ENCODE results near the gene COL5A1. TPM values are rescaled to one million over a fixed set of nuclear protein-coding genes. Genes with fewer than 3 reads are reported as not detected.
A peak's percentile ranks its signal among the peaks of the same experiment; 100 is the strongest.

Gene COL5A1
- total and polyA plus RNA-seq, 2 experiments from 2014 or later, result 211 to 812 TPM

- Histone ChIP-seq H3K9ac (no peak overlapping the region), H3K4me3 (no peak overlapping the region), H3K9me3 (ENCODE audit: low read depth) (no peaks in the 10 kb centered on the region), H3K79me2 (ENCODE audit: insufficient read depth) (no peaks in the 10 kb centered on the region), H3K27ac (no peak overlapping the region), H4K20me1 (ENCODE audit: insufficient read depth) (no peaks in the 10 kb centered on the region), H2AFZ (no peak overlapping the region), H3K4me2 (ENCODE audit: unreplicated experiment) (no peak overlapping the region), H3K9me2 (ENCODE audit: insufficient read depth) (no peaks in the 10 kb centered on the region), H3K36me3 (ENCODE audit: low read depth) (no peaks in the 10 kb centered on the region), H3K27me3 (replicated peaks; ENCODE audit: insufficient read depth) (no peaks in the 10 kb centered on the region), H3K4me1 (ENCODE audit: insufficient read depth) (peaks cover 28% of the 10 kb centered on the region), H3F3A (ENCODE audit: insufficient read depth) (peaks cover 32% of the 10 kb centered on the region)
- WGBS, 2 experiments (ENCODE audit: low coverage in 1 of 2, low lambda C conversion rate in 2 of 2, missing lambda C conversion rate in 2 of 2), result 84 to 87% methylated on average over 18 to 19 of the region's 19 CpGs
- DNase-seq, result no peak
- no peak for TF ChIP-seq EZH2 (IDR thresholded peaks at IDR 0.05; ENCODE audit: insufficient read depth, poor library complexity, severe bottlenecking)
- in situ Hi-C loops (cut with MboI), result no loop called here
Measured at GRCh38 chr9:134619983-134620661, 21.5 kb upstream of the COL5A1 start.

- Histone ChIP-seq H3K4me1 (ENCODE audit: insufficient read depth) (peaks cover 37% of the 10 kb centered on the region), H3K9ac (no peak overlapping the region), H3K4me3 (no peak overlapping the region), H3K36me3 (ENCODE audit: low read depth) (no peaks in the 10 kb centered on the region), H3K9me2 (ENCODE audit: insufficient read depth) (no peaks in the 10 kb centered on the region), H3K27ac (no peak overlapping the region), H3K79me2 (ENCODE audit: insufficient read depth) (no peaks in the 10 kb centered on the region), H4K20me1 (ENCODE audit: insufficient read depth) (no peaks in the 10 kb centered on the region), H3K4me2 (ENCODE audit: unreplicated experiment) (no peak overlapping the region), H3K27me3 (replicated peaks; ENCODE audit: insufficient read depth) (no peaks in the 10 kb centered on the region), H3K9me3 (ENCODE audit: low read depth) (no peaks in the 10 kb centered on the region), H2AFZ (no peak overlapping the region), H3F3A (ENCODE audit: insufficient read depth) (peaks cover 40% of the 10 kb centered on the region)
- DNase-seq, result no peak
- WGBS, 2 experiments (ENCODE audit: low coverage in 1 of 2, low lambda C conversion rate in 2 of 2, missing lambda C conversion rate in 2 of 2), result 91 to 92% methylated on average over 19 to 21 of the region's 21 CpGs
- in situ Hi-C loops (cut with MboI), result no loop called here
- no peak for TF ChIP-seq EZH2 (IDR thresholded peaks at IDR 0.05; ENCODE audit: insufficient read depth, poor library complexity, severe bottlenecking)
- TF ChIP-seq EZH2phosphoT487 (IDR thresholded peaks at IDR 0.05; ENCODE audit: insufficient read depth, low read depth), result no peak
Measured at GRCh38 chr9:134620751-134621557, 20.6 kb upstream of the COL5A1 start.

- Histone ChIP-seq H4K20me1 (ENCODE audit: insufficient read depth) (no peaks in the 10 kb centered on the region), H3K4me3 (no peak overlapping the region), H3K79me2 (ENCODE audit: insufficient read depth) (no peaks in the 10 kb centered on the region), H3K9me2 (ENCODE audit: insufficient read depth) (no peaks in the 10 kb centered on the region), H3F3A (ENCODE audit: insufficient read depth) (peaks cover 44% of the 10 kb centered on the region), H3K9me3 (ENCODE audit: low read depth) (no peaks in the 10 kb centered on the region), H2AFZ (no peak overlapping the region), H3K4me2 (ENCODE audit: unreplicated experiment) (no peak overlapping the region), H3K27ac (no peak overlapping the region), H3K9ac (no peak overlapping the region), H3K27me3 (replicated peaks; ENCODE audit: insufficient read depth) (no peaks in the 10 kb centered on the region), H3K4me1 (ENCODE audit: insufficient read depth) (peaks cover 44% of the 10 kb centered on the region), H3K36me3 (ENCODE audit: low read depth) (no peaks in the 10 kb centered on the region)
- no peak for DNase-seq
- TF ChIP-seq EZH2 (IDR thresholded peaks at IDR 0.05; ENCODE audit: insufficient read depth, poor library complexity, severe bottlenecking) (no peak), EZH2phosphoT487 (IDR thresholded peaks at IDR 0.05; ENCODE audit: insufficient read depth, low read depth) (no peak)
- 85 to 89% methylated on average over 12 of the region's 12 CpGs for WGBS, 2 experiments (ENCODE audit: low coverage in 1 of 2, low lambda C conversion rate in 2 of 2, missing lambda C conversion rate in 2 of 2)
- in situ Hi-C loops (cut with MboI), result no loop called here
Measured at GRCh38 chr9:134621558-134622110, 20.0 kb upstream of the COL5A1 start.

GRCh38 chr9:134622896-134623257 is 18.7 kb upstream of the COL5A1 start:
- WGBS, 2 experiments (ENCODE audit: low coverage in 1 of 2, low lambda C conversion rate in 2 of 2, missing lambda C conversion rate in 2 of 2), result 8 to 13% methylated on average over 6 of the region's 6 CpGs
- H3K4me2 ChIP-seq (ENCODE audit: unreplicated experiment), result peak overlapping the region; percentile 59
- no peaks in the 10 kb centered on the region for H3K9me2 ChIP-seq (ENCODE audit: insufficient read depth)
- no peaks in the 10 kb centered on the region for H3K36me3 ChIP-seq (ENCODE audit: low read depth)
- H3K27me3 ChIP-seq (replicated peaks; ENCODE audit: insufficient read depth), result no peaks in the 10 kb centered on the region
- H2AFZ ChIP-seq, result peak overlapping the region; percentile 67
- no peaks in the 10 kb centered on the region for H3K9me3 ChIP-seq (ENCODE audit: low read depth)
- H3K4me3 ChIP-seq, result peak overlapping the region; percentile 36
- no peak for DNase-seq
- in situ Hi-C loops (cut with MboI), result no loop called here
- H3K4me1 ChIP-seq (ENCODE audit: insufficient read depth), result peaks cover 47% of the 10 kb centered on the region
- H3K79me2 ChIP-seq (ENCODE audit: insufficient read depth), result no peaks in the 10 kb centered on the region
- H4K20me1 ChIP-seq (ENCODE audit: insufficient read depth), result no peaks in the 10 kb centered on the region
- H3K9ac ChIP-seq, result peak overlapping the region; percentile 79
- TF ChIP-seq EZH2 (IDR thresholded peaks at IDR 0.05; ENCODE audit: insufficient read depth, poor library complexity, severe bottlenecking) (no peak), EZH2phosphoT487 (IDR thresholded peaks at IDR 0.05; ENCODE audit: insufficient read depth, low read depth) (no peak)
- H3K27ac ChIP-seq, result peak overlapping the region; percentile 97
- H3F3A ChIP-seq (ENCODE audit: insufficient read depth), result peaks cover 44% of the 10 kb centered on the region
